ENCODE measurements around the gene RAD21L1.

RAD21L1 gene

GRCh38 chr20:1265226-1265915 is 39.5 kb downstream of the RAD21L1 start:
- TF ChIP-seq CTCF (IDR thresholded peaks at IDR 0.05) = no peak
- peak overlapping the region; percentile 97 for H3K4me3 ChIP-seq
- H3K27ac ChIP-seq = peak overlapping the region; percentile 17 to 71
- DNase-seq (ENCODE audit: low spot score) = no peak

- DNase-seq (ENCODE audit: low spot score) = no peak
- TF ChIP-seq CTCF (IDR thresholded peaks at IDR 0.05) = no peak
- H3K4me3 ChIP-seq = peak overlapping the region; percentile 97
- peak overlapping the region; percentile 17 to 71 for H3K27ac ChIP-seq
Observed at GRCh38 chr20:1265916-1266166, 40.0 kb downstream of the RAD21L1 start.

GRCh38 chr20:1266167-1266973 is 40.5 kb downstream of the RAD21L1 start, which contains the start of gene SNPH:
SNPH (plus strand) TSS chr20:1266294; CDS start chr20:1296240, 29,946 bp downstream.
- peak within 1 kb of the TSS; percentile 97 for H3K4me3 ChIP-seq
- peak within 1 kb of the TSS; percentile 17 to 71 for H3K27ac ChIP-seq
- no peak for TF ChIP-seq CTCF (IDR thresholded peaks at IDR 0.05)
- peak; percentile 81 for DNase-seq (ENCODE audit: low spot score)

GRCh38 chr20:1267161-1267560 is 41.3 kb downstream of the RAD21L1 start:
- DNase-seq (ENCODE audit: low spot score) = no peak
- H3K4me3 ChIP-seq = peak overlapping the region; percentile 97
- no peak for TF ChIP-seq CTCF (IDR thresholded peaks at IDR 0.05)
- H3K27ac ChIP-seq = peak overlapping the region; percentile 17 to 71

- DNase-seq (ENCODE audit: low spot score) = no peak
- Histone ChIP-seq H3K27ac (no peak overlapping the region), H3K4me3 (no peak overlapping the region)
- TF ChIP-seq CTCF (IDR thresholded peaks at IDR 0.05) = no peak
Observed at GRCh38 chr20:1267809-1268374, 42.0 kb downstream of the RAD21L1 start.

- no peak for DNase-seq (ENCODE audit: low spot score)
- Histone ChIP-seq H3K27ac (no peak overlapping the region), H3K4me3 (no peak overlapping the region)
- no peak for TF ChIP-seq CTCF (IDR thresholded peaks at IDR 0.05)
Observed at GRCh38 chr20:1269235-1269634, 43.4 kb downstream of the RAD21L1 start.

All from coronary artery (tissue), 2 donors.